ENCODE results near the gene GPR119. TPM values are rescaled to one million over a fixed set of nuclear protein-coding genes. Genes with fewer than 3 reads are reported as not detected.
"Not testable (repeated sequence)": the region's sequence is repeated elsewhere in the genome, so short reads cannot be mapped to it uniquely, and the experiment has no call there.

The GPR119 gene
- total RNA-seq, 1 experiment from 2014 or later, result not detected

DNA sequence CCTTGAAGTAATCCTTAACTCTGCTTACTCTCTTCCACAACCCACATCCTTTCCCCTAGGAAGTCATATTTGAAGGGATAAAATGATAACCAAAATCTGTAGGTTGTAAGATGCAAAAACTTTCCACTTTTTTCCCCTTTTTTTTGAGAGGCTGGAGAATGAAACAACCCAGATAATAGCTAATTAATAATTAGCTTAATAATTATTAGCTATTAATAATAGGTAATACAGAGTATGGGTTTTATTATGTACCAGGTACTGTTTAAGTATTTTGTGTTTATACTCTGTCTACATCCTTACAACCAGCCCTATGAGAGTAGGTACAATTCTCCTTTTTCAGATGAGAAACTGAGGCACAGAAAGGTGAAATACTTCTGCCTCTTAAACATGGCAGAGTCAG is 9.4 kb downstream of the GPR119 start:
- Histone ChIP-seq H3K27me3 (ENCODE audit: insufficient read depth, low read length) (no peaks in the 10 kb centered on the region), H3K4ac (ENCODE audit: low read depth, low read length) (no peak overlapping the region), H2AK5ac (ENCODE audit: insufficient read length, low read length) (no peak overlapping the region), H4K5ac (ENCODE audit: insufficient read length, low read depth, low read length) (no peak overlapping the region), H2BK15ac (ENCODE audit: low read depth, low read length) (no peak overlapping the region), H2BK120ac (ENCODE audit: low read depth, low read length, poor library complexity, severe bottlenecking) (no peak overlapping the region), H3K23ac (ENCODE audit: insufficient read length, low read depth, low read length) (no peak overlapping the region), H3K56ac (ENCODE audit: insufficient read length, low read depth, low read length) (no peak overlapping the region), H2AFZ (ENCODE audit: low read length) (no peak overlapping the region), H3K9ac (ENCODE audit: extremely low read depth, insufficient read length, low read length) (no peak overlapping the region), H2BK12ac (ENCODE audit: insufficient read length, low read depth, low read length) (no peak overlapping the region), H3K79me2 (ENCODE audit: insufficient read depth, low read length) (no peaks in the 10 kb centered on the region), H4K20me1 (ENCODE audit: control insufficient read depth, insufficient read depth, insufficient read length) (no peaks in the 10 kb centered on the region), H2BK20ac (ENCODE audit: low read depth, low read length, poor library complexity, severe bottlenecking) (no peak overlapping the region), H4K91ac (ENCODE audit: insufficient read length, low read depth, low read length) (no peak overlapping the region), H3K4me1 (ENCODE audit: insufficient read depth, low read length) (no peaks in the 10 kb centered on the region), H3K23me2 (ENCODE audit: insufficient read length, low read depth, low read length, poor library complexity, severe bottlenecking) (no peaks in the 10 kb centered on the region), H2BK5ac (ENCODE audit: insufficient read length, low read length) (no peak overlapping the region), H3K27ac (ENCODE audit: insufficient read length, low read depth, low read length) (no peak overlapping the region), H3K79me1 (ENCODE audit: insufficient read depth, low read depth, low read length, poor library complexity, severe bottlenecking) (no peaks in the 10 kb centered on the region), H3K14ac (ENCODE audit: insufficient read depth, low read length) (no peak overlapping the region), H3K4me2 (ENCODE audit: insufficient read depth, insufficient read length, low read length) (no peak overlapping the region), H4K8ac (replicated peaks; ENCODE audit: insufficient read length, low read depth, low read length) (no peak overlapping the region), H3T11ph (ENCODE audit: low read length) (no peak overlapping the region), H3K9me3 (ENCODE audit: control insufficient read depth, low read depth, low read length) (peaks cover 16% of the 10 kb centered on the region), H3K18ac (ENCODE audit: insufficient read length, low read depth, low read length) (no peak overlapping the region)
- Mint-ChIP-seq H3K27me3 (ENCODE audit: low read depth) (no peaks in the 10 kb centered on the region), H3K9me3 (peaks cover 0 to 13% of the 10 kb centered on the region in 2 experiments; a peak in 2 of 5 replicates), H3K36me3 (ENCODE audit: insufficient read depth in 1 of 3, low read depth in 3 of 3) (peaks cover 0 to 2% (median 0%) of the 10 kb centered on the region in 3 experiments; a peak in 4 of 7 replicates), H3K4me1 (no peaks in the 10 kb centered on the region), H3K4me3 (no peak overlapping the region), H3K27ac (no peak overlapping the region)
- DNase-seq, result no peak
- TF ChIP-seq CTCF (conservative IDR thresholded peaks at IDR 0.05), result no peak

- H2BK20ac ChIP-seq (ENCODE audit: low read depth, low read length, poor library complexity, severe bottlenecking); H3K27ac ChIP-seq (ENCODE audit: insufficient read length, low read depth, low read length); H3K14ac ChIP-seq (ENCODE audit: insufficient read depth, low read length); H4K8ac ChIP-seq (replicated peaks; ENCODE audit: insufficient read length, low read depth, low read length); H3T11ph ChIP-seq (ENCODE audit: low read length); H3K79me2 ChIP-seq (ENCODE audit: insufficient read depth, low read length); H2BK12ac ChIP-seq (ENCODE audit: insufficient read length, low read depth, low read length); H4K5ac ChIP-seq (ENCODE audit: insufficient read length, low read depth, low read length); H3K23ac ChIP-seq (ENCODE audit: insufficient read length, low read depth, low read length); H3K9ac ChIP-seq (ENCODE audit: extremely low read depth, insufficient read length, low read length); H2AK5ac ChIP-seq (ENCODE audit: insufficient read length, low read length); H3K4me1 ChIP-seq (ENCODE audit: insufficient read depth, low read length); H3K9me3 ChIP-seq (ENCODE audit: control insufficient read depth, low read depth, low read length); H3K79me1 ChIP-seq (ENCODE audit: insufficient read depth, low read depth, low read length, poor library complexity, severe bottlenecking); H2BK15ac ChIP-seq (ENCODE audit: low read depth, low read length); H3K27ac Mint-ChIP-seq; H3K23me2 ChIP-seq (ENCODE audit: insufficient read length, low read depth, low read length, poor library complexity, severe bottlenecking); H2BK120ac ChIP-seq (ENCODE audit: low read depth, low read length, poor library complexity, severe bottlenecking); H3K4me3 Mint-ChIP-seq; H3K18ac ChIP-seq (ENCODE audit: insufficient read length, low read depth, low read length); H2BK5ac ChIP-seq (ENCODE audit: insufficient read length, low read length); H3K56ac ChIP-seq (ENCODE audit: insufficient read length, low read depth, low read length); H3K27me3 Mint-ChIP-seq (ENCODE audit: low read depth); H4K20me1 ChIP-seq (ENCODE audit: control insufficient read depth, insufficient read depth, insufficient read length); H3K4ac ChIP-seq (ENCODE audit: low read depth, low read length); H3K4me2 ChIP-seq (ENCODE audit: insufficient read depth, insufficient read length, low read length); DNase-seq; H2AFZ ChIP-seq (ENCODE audit: low read length); H4K91ac ChIP-seq (ENCODE audit: insufficient read length, low read depth, low read length); H3K4me1 Mint-ChIP-seq; H3K27me3 ChIP-seq (ENCODE audit: insufficient read depth, low read length): not testable (repeated sequence)
- peaks cover 0 to 39% of the 10 kb centered on the region in 2 experiments; a peak in 3 of 5 replicates for H3K9me3 Mint-ChIP-seq
- WGBS (ENCODE audit: extremely low coverage, insufficient read length, low lambda C conversion rate), result no CpG with 5 or more reads among the region's 1 CpG
- H3K36me3 Mint-ChIP-seq (ENCODE audit: insufficient read depth in 1 of 3, low read depth in 3 of 3), result peaks cover 3 to 34% (median 8%) of the 10 kb centered on the region in 3 experiments; a peak in 5 of 7 replicates
Measured at GRCh38 chrX:130352050-130352449, 33.4 kb downstream of the GPR119 start.
